Lower leg skin (tissue), 3 donors: Measurements from ENCODE around the gene VPS50.

Experiments used
- CTCF ChIP-seq, 3 donors: fragments of 450-650 bp; IDR thresholded peaks; one replicate each; pipeline ENCODE4 v1.5.1; 2016; ENCODE audit warnings: antibody characterized with exemption in 3 of 3, mild to moderate bottlenecking in 3 of 3, moderate library complexity in 2 of 3
- POLR2A ChIP-seq, 2 donors: fragments of 450-650 bp; IDR thresholded peaks; one replicate each; pipeline ENCODE4 v1.6.1; 2016 to 2017; ENCODE audit warnings: antibody characterized with exemption in 2 of 2, mild to moderate bottlenecking in 1 of 2, moderate library complexity in 1 of 2

- TF ChIP-seq CTCF (IDR thresholded peaks at IDR 0.05) (no peak), POLR2A (IDR thresholded peaks at IDR 0.05) (no peak)
Measured at GRCh38 chr7:93205046-93205445, 27.1 kb upstream of the VPS50 start.
